Activated T-cell treated with anti-CD3 and anti-CD28 coated beads, Interleukin-2, amount 50 U/mL, for 1 hour (primary cell): ENCODE measurements around the gene FANCC.

Experiments used
- DNase-seq: peaks from one replicate; pipeline ENCODE4 v3.0.0-alpha.2; 2020

FANCC gene

DNA sequence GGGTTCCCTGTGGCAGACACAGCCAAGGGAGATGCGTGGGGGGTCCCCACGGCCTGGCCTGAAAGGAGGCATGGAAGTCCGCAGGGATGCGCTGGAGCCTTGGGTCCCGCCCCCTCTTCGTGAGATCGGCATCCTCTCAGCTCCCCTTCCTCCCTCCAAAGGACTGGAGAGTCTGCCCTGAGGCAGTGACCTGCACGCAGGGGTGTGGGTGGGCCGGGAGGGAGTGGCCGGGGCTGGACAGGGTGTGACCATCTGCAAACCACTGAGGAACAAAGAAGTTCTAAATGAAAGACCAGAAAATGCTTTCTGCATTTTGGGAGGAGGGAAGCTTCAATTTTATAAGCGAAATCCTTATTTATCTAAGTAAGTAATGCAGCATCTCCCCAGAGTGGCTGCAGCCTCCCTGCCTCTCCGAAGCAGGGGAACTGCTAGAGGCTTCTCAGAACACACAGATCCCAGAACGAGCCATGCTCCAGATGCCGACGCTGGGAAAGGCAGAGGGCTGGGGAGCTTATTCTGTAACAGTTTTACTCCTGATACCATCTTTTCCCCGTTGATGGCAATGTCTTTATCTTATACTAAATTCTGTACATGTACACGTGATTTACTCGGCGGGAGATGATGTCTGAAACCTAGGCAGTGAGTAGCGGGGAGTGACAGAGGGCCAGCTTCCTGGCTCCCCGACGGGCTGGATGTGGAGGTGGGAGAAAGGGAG, 221.7 kb downstream of the FANCC start:
- DNase-seq, result no peak

GRCh38 chr9:95094002-95094401, 223.5 kb downstream of the FANCC start:
- no peak for DNase-seq

DNA sequence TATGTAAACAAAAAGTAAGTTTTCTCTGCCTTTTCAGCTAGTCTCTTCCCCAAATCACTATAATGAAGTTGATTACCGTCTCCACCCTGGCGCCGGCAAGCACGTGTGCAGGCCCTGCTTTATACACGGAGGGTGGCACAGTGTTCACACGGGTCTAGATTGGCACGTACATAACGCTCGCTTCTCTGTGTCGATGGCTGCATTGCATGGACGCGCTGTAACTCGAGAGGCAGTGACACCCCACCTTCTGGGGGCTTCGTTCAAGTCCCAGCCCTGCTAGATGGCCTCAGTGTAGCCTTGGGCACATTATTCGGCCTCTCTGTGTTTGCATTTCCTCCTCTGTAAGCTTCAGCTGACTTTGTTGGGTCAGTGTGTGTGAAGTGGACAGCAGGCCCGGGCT, 223.9 kb downstream of the FANCC start:
- DNase-seq, result no peak

GRCh38 chr9:95092262-95093072, 225.0 kb downstream of the FANCC start:
- DNase-seq, result no peak

DNA sequence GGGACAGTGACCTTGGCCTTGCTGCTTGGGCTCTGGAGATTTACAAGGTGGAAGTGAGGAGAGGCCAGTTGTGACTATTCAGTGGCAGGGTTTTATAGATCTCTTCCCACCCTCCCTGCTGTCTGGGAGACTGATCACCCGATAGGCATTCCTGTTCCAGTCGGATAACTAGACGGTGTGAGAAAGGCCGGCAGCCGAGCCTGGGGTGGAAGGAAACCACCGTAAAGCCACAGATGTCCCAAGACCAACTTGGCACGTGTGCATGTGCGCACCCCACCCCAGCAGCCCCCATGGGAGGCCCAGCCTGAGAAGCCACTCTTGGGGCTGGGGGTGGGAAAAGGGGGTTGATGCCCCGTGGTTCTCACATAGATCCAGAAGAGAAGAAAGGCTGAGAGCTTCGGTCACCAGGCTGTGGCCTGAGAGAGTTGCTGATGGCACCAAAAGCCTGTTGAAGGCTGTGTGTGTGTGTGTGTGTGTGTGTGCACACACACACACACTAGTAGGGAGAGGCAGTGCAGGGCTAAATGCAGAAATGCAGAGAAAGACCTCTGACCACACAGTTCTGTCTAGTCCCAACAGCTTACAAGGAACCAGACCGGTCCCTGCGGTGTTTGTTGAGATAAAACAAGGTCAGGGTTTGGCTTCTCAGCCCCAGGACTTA, 225.8 kb downstream of the FANCC start:
- DNase-seq, result no peak

GRCh38 chr9:95090871-95091577, 226.5 kb downstream of the FANCC start:
- no peak for DNase-seq

DNA sequence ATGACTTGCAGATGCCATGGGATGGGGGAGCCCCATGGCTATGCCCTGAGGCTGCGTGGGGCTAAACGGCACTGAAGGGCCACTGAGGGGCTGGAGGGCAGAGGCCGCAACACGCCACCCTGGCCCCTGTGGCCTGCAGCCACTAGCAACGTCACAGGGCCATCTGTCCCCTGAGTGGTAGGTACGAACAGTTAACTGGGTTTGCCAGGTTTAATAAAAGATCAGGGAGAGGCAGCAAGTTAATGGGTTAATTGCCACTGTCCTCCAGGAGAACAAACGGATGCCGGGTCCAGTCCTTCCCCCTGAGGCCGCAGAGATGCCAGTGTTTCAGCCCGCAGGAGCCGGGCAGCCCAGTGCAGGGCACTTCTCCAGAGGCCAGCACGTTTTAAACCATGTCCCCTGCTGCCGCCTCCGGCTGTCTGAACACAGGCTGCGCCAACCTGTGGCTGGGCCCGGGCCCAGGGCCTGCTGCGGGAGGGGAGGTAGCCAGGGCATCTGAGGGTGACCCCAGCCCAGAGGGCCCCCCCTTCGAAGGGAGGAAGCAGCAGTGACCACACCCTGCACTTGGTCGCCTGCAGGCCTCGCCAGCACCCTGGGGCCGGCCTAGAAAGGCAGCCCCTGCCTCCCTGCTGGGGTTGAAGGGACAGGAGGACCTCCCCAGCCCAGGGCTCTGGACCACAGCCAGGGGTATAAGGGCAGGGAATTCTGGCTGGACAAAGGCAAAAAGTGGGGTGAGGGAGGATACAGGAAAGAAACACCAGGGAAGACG, 227.3 kb downstream of the FANCC start:
- no peak for DNase-seq

GRCh38 chr9:95089257-95090022, 228.1 kb downstream of the FANCC start:
- no peak for DNase-seq

GRCh38 chr9:95088421-95089161, 228.9 kb downstream of the FANCC start:
- no peak for DNase-seq

DNA sequence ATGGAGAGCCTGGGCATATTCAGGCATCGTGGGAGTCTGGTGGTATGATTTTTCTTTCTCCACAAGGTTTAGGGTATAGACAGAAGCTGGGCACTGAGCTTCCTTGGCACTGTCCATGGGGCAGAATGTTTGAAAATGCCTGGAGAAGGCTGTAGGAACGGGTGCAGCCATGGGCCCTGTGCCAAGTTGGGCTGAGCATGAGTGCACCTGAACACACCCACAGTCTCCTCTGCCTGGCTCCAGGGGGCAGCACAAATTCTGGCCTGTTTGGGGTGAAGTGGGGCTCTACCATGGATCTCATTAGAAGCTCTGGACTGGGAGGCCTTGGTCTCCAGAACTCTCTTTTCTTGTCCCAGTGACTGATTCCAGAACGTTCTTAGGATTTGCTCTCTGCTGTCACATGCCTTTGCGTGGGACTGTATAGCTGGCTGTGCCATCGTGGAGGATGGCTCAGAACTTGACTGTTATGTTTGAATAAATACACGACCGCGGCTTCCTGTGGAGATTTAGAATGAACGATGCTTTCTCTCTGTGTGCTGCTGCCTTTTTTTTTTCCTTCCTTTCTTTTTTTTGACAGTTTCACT, 229.8 kb downstream of the FANCC start:
- DNase-seq, result no peak

- no peak for DNase-seq
Observed at GRCh38 chr9:95086564-95086955, 230.9 kb downstream of the FANCC start.

- no peak for DNase-seq
Observed at GRCh38 chr9:95085861-95086563, 231.5 kb downstream of the FANCC start.

- DNase-seq, result no peak
Observed at GRCh38 chr9:95085036-95085770, 232.3 kb downstream of the FANCC start.

DNA sequence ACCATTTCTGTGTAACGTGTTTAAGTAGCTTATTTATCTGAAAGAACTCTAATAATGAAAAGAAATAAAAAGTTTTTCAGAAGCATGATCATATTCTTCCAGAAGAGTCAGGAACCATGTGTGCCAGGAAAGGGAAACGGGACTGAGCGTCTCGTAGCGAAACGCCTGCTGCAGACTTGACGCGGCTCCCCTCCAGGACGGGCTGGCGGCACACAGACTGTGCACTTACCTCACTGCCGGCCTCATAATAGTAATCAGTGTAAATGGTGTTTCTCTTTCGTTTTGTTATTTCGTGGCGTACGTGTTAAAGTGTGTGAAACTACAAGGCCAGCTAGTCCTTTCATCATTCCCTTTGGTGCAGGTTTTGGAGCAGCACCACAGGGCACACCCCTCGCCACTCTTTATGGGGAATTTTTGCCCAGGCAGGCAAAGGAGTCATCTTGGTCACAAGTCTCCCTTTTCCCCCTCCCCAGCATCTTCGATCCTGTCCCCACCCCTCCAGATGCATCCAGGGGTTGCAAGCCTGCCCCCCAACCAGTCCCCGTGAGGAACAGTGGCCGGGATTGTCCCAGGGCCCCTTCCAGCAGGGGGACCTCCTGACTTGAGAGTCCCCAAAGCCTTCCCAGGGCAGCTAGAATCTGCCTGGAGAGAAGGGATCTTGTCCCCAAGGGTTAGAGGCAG, 233.1 kb downstream of the FANCC start:
- no peak for DNase-seq

DNA sequence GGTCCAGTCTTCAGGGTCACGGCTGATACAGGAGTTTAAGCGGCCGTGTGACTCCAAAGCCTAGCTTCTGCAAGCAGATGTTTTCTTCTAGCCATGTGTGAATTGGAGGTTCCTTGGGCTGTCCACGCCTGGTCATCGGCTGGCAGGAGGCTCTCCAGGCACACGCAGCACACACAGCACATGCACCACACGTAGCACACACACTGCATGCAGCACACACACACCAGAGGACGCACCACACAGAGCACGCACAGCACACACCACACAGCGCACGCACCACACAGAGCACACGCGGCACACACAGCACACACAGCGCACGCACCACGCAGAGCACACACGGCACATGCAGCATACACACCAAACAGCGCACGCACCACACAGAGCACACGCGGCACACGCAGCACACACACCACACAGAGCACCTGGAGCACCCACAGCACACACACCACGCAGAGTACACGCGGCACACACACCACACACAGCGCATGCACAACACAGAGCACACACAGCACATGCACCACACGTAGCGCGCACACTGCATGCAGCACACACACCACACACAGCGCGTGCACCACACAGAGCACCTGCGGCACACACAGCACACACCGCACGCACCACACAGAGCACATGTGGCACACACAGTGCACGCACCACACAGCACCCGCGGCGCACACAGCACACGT, 234.3 kb downstream of the FANCC start:
- DNase-seq, result no peak

GRCh38 chr9:95082401-95083084, 235.0 kb downstream of the FANCC start:
- no peak for DNase-seq

GRCh38 chr9:95081998-95082397, 235.5 kb downstream of the FANCC start:
- DNase-seq, result no peak
